Cardiac fibroblast (primary cell): Measurements from ENCODE around the gene UBE2E2.

Source experiments
- DNase-seq, 2 donors: peaks; one replicate each; pipeline versions ENCODE4 v3.0.0 to v3.0.0-alpha.2; 2010; ENCODE audit warnings: low read depth in 2 of 2
- H3K4me3 ChIP-seq, 2 donors: replicated peaks in 1 of 2; 1 replicate in 1 of 2; 2 replicates in 1 of 2; pipeline ENCODE4 v1.5.1; 2011; ENCODE audit warnings: low read depth in 2 of 2, low read length in 2 of 2, mild to moderate bottlenecking in 2 of 2, moderate library complexity in 1 of 2
- CTCF ChIP-seq: IDR thresholded peaks from one replicate; pipeline ENCODE4 v1.5.1; 2011; ENCODE audit warnings: low read depth, mild to moderate bottlenecking, low read length, inconsistent platforms

UBE2E2 gene

GRCh38 chr3:23294770-23295387 is 91.8 kb downstream of the UBE2E2 start:
- no peak for TF ChIP-seq CTCF
- H3K4me3 ChIP-seq = no peak overlapping the region
- no peak for DNase-seq

- no peak overlapping the region for H3K4me3 ChIP-seq
- no peak for DNase-seq
- TF ChIP-seq CTCF = no peak
Measured at GRCh38 chr3:23301819-23302218, 98.7 kb downstream of the UBE2E2 start.

GRCh38 chr3:23302271-23302670 is 99.1 kb downstream of the UBE2E2 start:
- no peak for TF ChIP-seq CTCF
- no peak overlapping the region for H3K4me3 ChIP-seq
- peak in 1 of 2 donors; percentile 16 for DNase-seq

- no peak overlapping the region for H3K4me3 ChIP-seq
- peak in 1 of 2 donors; percentile 10 for DNase-seq
- TF ChIP-seq CTCF = no peak
Measured at GRCh38 chr3:23303601-23304217, 100.6 kb downstream of the UBE2E2 start.

- H3K4me3 ChIP-seq = no peak overlapping the region
- DNase-seq = peak; percentile 39 to 45
- no peak for TF ChIP-seq CTCF
Measured at GRCh38 chr3:23304424-23304823, 101.3 kb downstream of the UBE2E2 start.

GRCh38 chr3:23308986-23309625 is 106.0 kb downstream of the UBE2E2 start:
- TF ChIP-seq CTCF = no peak
- H3K4me3 ChIP-seq = no peak overlapping the region
- no peak for DNase-seq
